Inflammatory macrophage treated with lipopolysaccharide for 4 hours (primary cell): ENCODE measurements around the gene PCNT.
"Not testable (repeated sequence)": the region's sequence is repeated elsewhere in the genome, so short reads cannot be mapped to it uniquely, and the experiment has no call there.

ENCODE experiments used
- DNase-seq: peaks from one replicate; pipeline ENCODE4 v3.0.0-alpha.2; 2020

The PCNT gene

GRCh38 chr21:46310260-46310659 is 13.7 kb upstream of the PCNT start:
- not testable (repeated sequence) for DNase-seq

- DNase-seq = no peak
These were observed 12.4 kb upstream of the PCNT start for GRCh38 chr21:46311568-46311967.

- no peak for DNase-seq
These were observed 11.0 kb upstream of the PCNT start for GRCh38 chr21:46312949-46313348.

- DNase-seq = no peak
These were observed 9.4 kb upstream of the PCNT start for GRCh38 chr21:46314441-46315020.

GRCh38 chr21:46316708-46317324 is 7.1 kb upstream of the PCNT start:
- no peak for DNase-seq

- DNase-seq = no peak
These were observed 6.1 kb upstream of the PCNT start for GRCh38 chr21:46317710-46318463.

- DNase-seq = no peak
These were observed 5.5 kb upstream of the PCNT start for GRCh38 chr21:46318464-46318845.

GRCh38 chr21:46319186-46319585 is 4.8 kb upstream of the PCNT start:
- DNase-seq = no peak

- no peak for DNase-seq
These were observed 3.6 kb upstream of the PCNT start for GRCh38 chr21:46320331-46320801.

GRCh38 chr21:46322351-46323226 is 1.4 kb upstream of the PCNT start:
- DNase-seq = peak; percentile 27

GRCh38 chr21:46323227-46323709 is 688 bp upstream of the PCNT start:
- DNase-seq = no peak

- DNase-seq = peak; percentile 87
These were observed 575 bp downstream of the PCNT start for GRCh38 chr21:46324390-46325072.

- peak; percentile 21 for DNase-seq
These were observed 1.3 kb downstream of the PCNT start for GRCh38 chr21:46325073-46325912.

- no peak for DNase-seq
These were observed 2.3 kb downstream of the PCNT start for GRCh38 chr21:46326110-46326703.

GRCh38 chr21:46327711-46328110 is 3.8 kb downstream of the PCNT start:
- no peak for DNase-seq

GRCh38 chr21:46328151-46328550 is 4.2 kb downstream of the PCNT start:
- DNase-seq = no peak

GRCh38 chr21:46329796-46330195 is 5.8 kb downstream of the PCNT start:
- no peak for DNase-seq

GRCh38 chr21:46334351-46335140 is 10.6 kb downstream of the PCNT start:
- DNase-seq = no peak

GRCh38 chr21:46336603-46337002 is 12.6 kb downstream of the PCNT start:
- no peak for DNase-seq

- DNase-seq = no peak
These were observed 17.0 kb downstream of the PCNT start for GRCh38 chr21:46340998-46341397.
